ENCODE measurements around the gene BLMH.

DNA sequence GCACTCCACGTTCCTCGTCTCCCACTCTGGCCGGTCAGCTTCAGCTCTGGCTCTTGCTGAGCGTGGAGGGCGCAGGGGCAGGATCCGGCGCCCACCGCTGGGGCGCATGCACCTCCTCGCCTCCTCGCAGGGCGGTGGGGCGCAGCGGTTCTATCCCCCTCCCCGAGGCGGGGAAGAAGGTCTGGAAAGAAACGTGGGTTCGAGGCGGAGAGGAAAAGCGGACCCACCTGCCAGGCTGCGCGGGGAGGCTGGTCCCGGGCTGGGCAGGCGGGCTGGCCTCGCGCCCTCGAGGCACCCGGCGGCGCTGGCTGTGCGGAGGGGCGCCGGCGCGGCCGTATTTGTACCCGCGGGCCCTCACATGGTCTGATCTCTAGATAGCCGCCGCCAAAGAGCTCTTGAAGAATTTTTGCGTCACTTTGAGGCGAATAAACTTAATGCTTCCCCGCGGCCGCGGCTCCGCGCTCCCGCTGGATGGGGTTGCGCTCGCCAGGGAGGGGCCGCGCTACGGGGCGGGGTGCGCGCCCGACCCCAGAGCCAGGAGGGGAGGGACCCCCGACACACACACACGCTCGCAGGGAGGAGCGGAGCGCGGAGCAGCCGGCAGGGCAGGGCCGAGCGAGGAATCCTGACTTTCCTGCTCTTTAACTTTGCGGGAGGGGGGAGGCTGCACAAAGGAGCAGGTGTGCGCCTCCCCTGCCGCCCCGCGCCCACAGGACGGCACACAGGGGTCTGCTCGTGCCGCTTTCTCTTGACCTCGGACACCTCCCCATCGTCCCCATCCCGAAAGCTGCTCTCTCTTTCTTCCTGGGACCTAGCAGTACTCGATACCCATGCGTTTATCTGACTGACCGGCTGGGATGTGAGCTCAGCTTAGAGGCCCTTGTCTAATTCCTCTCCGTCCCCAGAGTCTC lies 56.1 kb downstream of the BLMH start, which contains the start of gene SLC6A4:
- TF ChIP-seq, protein P1, sequence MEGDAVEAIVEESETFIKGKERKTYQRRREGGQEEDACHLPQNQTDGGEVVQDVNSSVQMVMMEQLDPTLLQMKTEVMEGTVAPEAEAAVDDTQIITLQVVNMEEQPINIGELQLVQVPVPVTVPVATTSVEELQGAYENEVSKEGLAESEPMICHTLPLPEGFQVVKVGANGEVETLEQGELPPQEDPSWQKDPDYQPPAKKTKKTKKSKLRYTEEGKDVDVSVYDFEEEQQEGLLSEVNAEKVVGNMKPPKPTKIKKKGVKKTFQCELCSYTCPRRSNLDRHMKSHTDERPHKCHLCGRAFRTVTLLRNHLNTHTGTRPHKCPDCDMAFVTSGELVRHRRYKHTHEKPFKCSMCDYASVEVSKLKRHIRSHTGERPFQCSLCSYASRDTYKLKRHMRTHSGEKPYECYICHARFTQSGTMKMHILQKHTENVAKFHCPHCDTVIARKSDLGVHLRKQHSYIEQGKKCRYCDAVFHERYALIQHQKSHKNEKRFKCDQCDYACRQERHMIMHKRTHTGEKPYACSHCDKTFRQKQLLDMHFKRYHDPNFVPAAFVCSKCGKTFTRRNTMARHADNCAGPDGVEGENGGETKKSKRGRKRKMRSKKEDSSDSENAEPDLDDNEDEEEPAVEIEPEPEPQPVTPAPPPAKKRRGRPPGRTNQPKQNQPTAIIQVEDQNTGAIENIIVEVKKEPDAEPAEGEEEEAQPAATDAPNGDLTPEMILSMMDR (IDR thresholded peaks at IDR 0.05), result no peak
- TF ChIP-seq POLR2A (IDR thresholded peaks at IDR 0.05), result no peak

Measured in thyroid gland (tissue), 4 donors.